Ovary (tissue), 3 donors: ENCODE data around the gene THEMIS2.

ENCODE experiments used
- POLR2A ChIP-seq: fragments of 450-650 bp; IDR thresholded peaks from one replicate; pipeline ENCODE4 v1.6.1; 2017; ENCODE audit warnings: antibody characterized with exemption, mild to moderate bottlenecking, moderate library complexity
- TF ChIP-seq, protein P1 (sequence below), 3 donors: fragments of 450-650 bp in 2 of 3; fragments of 200-600 bp in 1 of 3; IDR thresholded peaks; one replicate each; pipeline versions ENCODE4 v1.5.1 to v1.8.0; 2016 to 2022; ENCODE audit warnings: antibody characterized with exemption in 3 of 3, mild to moderate bottlenecking in 1 of 3
- donor health status: DM: no; HTN: no; CAD: no.

DNA sequence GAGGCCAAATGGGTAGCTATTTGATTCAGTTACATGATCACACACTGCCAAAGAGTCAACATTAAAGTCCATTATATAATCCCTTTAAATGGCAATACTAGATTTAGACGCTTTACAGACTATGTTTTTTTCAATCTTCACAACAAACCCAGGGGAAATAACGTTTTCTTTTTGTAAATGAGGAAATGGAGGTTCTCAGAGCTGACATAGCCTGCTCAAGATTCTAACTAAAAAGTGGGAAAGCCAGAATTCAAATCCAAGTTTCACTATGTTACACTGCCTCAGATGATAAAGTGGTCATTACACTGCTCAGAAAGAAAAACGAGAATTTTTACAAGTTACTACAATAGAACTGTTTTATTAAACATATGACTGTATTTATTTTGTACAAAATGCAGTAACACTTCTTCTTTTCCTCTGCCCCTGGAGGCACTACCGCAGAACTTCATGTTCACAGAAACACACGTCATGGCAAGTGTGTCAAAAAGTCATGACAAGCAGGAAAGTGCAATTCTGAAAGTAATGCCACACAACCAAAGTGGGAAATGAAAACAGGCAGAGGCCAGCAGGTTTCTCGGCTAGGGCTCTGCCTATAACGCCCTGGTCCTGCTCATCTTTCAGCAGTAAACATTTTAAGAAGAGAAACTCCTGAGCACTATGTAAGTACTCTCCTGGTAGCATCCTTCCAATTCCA, 19.0 kb downstream of the THEMIS2 start:
- TF ChIP-seq, protein P1, sequence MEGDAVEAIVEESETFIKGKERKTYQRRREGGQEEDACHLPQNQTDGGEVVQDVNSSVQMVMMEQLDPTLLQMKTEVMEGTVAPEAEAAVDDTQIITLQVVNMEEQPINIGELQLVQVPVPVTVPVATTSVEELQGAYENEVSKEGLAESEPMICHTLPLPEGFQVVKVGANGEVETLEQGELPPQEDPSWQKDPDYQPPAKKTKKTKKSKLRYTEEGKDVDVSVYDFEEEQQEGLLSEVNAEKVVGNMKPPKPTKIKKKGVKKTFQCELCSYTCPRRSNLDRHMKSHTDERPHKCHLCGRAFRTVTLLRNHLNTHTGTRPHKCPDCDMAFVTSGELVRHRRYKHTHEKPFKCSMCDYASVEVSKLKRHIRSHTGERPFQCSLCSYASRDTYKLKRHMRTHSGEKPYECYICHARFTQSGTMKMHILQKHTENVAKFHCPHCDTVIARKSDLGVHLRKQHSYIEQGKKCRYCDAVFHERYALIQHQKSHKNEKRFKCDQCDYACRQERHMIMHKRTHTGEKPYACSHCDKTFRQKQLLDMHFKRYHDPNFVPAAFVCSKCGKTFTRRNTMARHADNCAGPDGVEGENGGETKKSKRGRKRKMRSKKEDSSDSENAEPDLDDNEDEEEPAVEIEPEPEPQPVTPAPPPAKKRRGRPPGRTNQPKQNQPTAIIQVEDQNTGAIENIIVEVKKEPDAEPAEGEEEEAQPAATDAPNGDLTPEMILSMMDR (IDR thresholded peaks at IDR 0.05), result no peak
- no peak for TF ChIP-seq POLR2A
